ENCODE results near the gene NUBPL.

NUBPL gene

GRCh38 chr14:31876741-31877140, 315.5 kb downstream of the NUBPL start:
- no peak for DNase-seq (ENCODE audit: low read depth)
- no peak for TF ChIP-seq CTCF (conservative IDR thresholded peaks at IDR 0.05; ENCODE audit: low read length)
- H3K4me3 ChIP-seq (ENCODE audit: low read length) = no peak overlapping the region

GRCh38 chr14:31877255-31877798, 316.1 kb downstream of the NUBPL start:
- DNase-seq (ENCODE audit: low read depth) = peak; percentile 55
- no peak for TF ChIP-seq CTCF (conservative IDR thresholded peaks at IDR 0.05; ENCODE audit: low read length)
- H3K4me3 ChIP-seq (ENCODE audit: low read length) = peak overlapping the region; percentile 7; the same call in 1 of the 2 replicates

GRCh38 chr14:31879661-31880348, 318.6 kb downstream of the NUBPL start:
- no peak overlapping the region for H3K4me3 ChIP-seq (ENCODE audit: low read length)
- no peak for TF ChIP-seq CTCF (conservative IDR thresholded peaks at IDR 0.05; ENCODE audit: low read length)
- no peak for DNase-seq (ENCODE audit: low read depth)

- DNase-seq (ENCODE audit: low read depth) = peak; percentile 94
- no peak for TF ChIP-seq CTCF (conservative IDR thresholded peaks at IDR 0.05; ENCODE audit: low read length)
- no peak overlapping the region for H3K4me3 ChIP-seq (ENCODE audit: low read length)
Observed at GRCh38 chr14:31880935-31881334, 319.7 kb downstream of the NUBPL start.

GRCh38 chr14:31881531-31882310, 320.5 kb downstream of the NUBPL start:
- TF ChIP-seq CTCF (conservative IDR thresholded peaks at IDR 0.05; ENCODE audit: low read length) = no peak
- H3K4me3 ChIP-seq (ENCODE audit: low read length) = no peak overlapping the region
- DNase-seq (ENCODE audit: low read depth) = peak; percentile 52

- no peak overlapping the region for H3K4me3 ChIP-seq (ENCODE audit: low read length)
- no peak for TF ChIP-seq CTCF (conservative IDR thresholded peaks at IDR 0.05; ENCODE audit: low read length)
- DNase-seq (ENCODE audit: low read depth) = no peak
Observed at GRCh38 chr14:31884238-31884637, 323.0 kb downstream of the NUBPL start.

All from AG10803 (cell line).